ENCODE data around the gene PIGX.

PIGX gene

DNA sequence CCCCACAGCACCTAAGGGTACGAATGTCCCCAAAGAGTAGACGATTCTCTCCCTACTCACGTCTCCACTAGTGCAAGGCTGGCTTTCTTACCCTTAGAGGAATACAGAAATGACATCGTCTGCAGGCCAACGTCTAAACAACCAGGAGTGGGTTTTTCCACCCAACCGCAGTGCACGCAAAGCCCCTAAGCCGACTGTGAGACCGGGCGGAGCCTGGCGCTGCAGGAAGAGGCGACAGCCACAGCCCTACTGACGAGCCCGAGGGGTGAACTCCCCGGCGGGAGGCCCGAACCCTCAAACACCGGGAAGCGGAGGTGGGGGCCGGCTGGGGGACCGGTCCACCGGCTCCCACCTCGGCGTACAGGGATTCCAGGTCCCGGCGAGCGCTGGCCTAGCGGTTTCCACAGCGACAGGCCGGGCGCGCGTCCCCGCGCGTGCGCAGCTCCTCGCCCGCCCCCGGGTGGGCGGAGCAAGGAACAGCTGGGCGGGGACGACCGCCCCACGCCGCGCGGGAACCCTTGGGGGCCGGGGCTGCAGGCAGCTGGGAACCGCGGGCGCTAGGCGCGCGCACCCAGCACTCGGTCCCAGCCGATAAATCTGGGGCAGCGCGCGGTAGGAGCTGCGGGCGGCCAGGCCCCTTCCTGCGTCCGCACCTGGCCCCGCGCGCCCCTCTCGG lies at the start of gene PIGX, which contains the start of gene CEP19:
Gene PIGX, plus strand, starts transcription at position 540 of the 676 bp plus-strand sequence.
Gene CEP19, minus strand, starts transcription at position 413 of the 676 bp plus-strand sequence. CDS start 3,593 bp downstream, outside the sequence.
- DNase-seq (ENCODE audit: low read depth, low spot score), result no peak

DNA sequence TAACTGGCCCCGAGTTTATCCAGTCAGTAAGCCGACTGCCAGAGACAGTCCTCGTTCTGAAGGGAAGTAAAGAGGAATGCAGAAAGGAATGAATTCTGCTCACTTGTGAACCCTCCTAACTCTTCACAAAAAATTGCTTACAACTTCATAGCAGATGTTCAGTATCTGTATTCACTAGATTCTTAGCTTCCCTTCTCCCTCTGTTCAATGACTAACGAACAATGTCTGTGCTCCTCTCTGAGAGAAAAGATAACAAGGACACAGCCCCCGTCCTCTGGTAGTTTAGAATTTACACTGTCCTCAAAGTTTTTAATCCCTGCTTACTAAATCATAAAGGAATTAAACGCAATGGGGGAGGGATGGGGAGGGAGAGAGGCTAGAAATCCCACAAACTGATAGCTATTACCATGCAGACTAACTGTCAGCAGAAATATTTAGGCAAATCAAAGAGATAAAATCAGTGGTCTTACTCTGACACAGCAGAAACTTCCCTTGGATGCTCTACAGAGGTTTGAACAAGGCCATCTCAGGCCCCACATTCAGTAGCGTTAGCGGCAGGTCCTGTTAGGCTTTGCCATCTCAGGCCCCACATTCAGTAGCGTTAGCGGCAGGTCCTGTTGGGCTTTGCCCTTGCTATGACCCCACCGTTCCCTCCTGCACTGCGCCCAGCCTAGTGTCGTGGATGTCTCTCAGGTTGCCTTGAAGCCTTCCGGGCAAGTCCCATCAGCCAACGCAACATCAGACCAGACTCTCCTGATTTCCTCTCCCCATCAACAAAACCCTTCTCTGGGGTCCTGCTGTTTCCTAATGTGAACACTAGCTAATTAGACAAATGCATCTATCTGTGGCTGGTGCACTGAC lies 49.2 kb upstream of the PIGX start:
- H3K27ac ChIP-seq, result no peak overlapping the region
- no peak for DNase-seq (ENCODE audit: low read depth, low spot score)

More for the DNA sequence above, at the start of gene PIGX, which contains the start of gene CEP19:
- H3K27ac ChIP-seq, result peak within 1 kb of the TSS; percentile 69

- peak; percentile 76 for DNase-seq (ENCODE audit: low read depth, low spot score)
- H3K27ac ChIP-seq, result peak overlapping the region; percentile 51
Measured at GRCh38 chr3:196666001-196666867, 45.9 kb upstream of the PIGX start.

DNA sequence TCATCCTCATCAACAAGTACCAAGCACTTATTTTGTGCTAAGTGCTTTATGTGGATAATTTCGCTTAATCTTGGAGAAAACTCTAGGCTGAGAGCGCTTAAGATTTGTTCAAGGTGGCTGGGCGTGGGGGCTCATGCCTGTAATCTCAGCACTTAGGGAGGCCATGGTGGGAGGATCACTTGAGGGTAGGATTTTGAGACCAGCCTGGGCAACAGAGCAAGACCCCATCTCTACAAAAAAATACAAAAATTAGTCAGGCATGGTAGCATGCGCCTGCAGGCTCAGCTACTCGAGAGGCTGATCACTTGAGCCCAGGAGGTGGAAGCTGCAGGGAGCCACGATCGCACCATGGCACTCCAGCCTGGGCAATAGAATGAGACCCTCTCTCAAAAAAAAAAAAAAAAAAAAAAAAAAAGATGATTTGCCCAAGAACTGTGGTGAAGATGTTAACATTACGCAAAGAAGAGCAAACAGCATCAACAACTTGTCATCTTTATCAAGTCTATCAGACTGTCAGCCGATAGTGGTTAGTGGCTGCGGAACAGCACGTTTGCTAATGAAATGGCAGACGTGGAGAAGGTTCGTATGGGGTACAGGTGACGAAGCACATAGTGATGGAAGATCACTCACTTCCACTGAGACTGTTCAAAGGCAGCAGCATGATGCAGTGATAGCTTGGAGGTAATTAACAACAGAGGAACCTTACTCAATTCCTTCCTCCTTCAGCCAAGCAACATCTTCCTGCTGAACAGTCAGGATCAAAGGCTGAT lies 44.9 kb upstream of the PIGX start:
- DNase-seq (ENCODE audit: low read depth, low spot score), result no peak
- H3K27ac ChIP-seq, result no peak overlapping the region

DNA sequence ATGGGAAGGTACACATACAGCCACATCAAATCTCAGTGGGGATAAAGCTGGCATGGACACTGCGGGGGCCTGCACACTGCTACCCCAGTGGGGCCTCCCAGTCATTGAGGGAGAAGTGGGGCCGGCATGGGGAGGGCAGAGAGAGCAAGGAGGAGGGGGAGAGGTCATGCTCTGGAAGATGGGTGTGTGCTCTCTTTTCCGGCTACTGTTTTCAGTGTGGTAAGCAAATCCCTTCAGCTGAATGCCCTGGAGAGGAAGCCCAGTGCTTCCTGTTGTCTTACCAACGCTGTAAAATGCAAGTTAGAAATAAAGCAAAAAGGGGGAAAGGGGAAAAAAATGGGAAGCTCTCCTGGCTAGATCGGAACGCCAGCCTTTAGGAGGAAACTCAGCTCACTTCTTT lies 41.8 kb upstream of the PIGX start:
- DNase-seq (ENCODE audit: low read depth, low spot score), result no peak
- H3K27ac ChIP-seq, result no peak overlapping the region

GRCh38 chr3:196673632-196674031 lies 38.5 kb upstream of the PIGX start:
- no peak for DNase-seq (ENCODE audit: low read depth, low spot score)
- no peak overlapping the region for H3K27ac ChIP-seq

GRCh38 chr3:196677353-196677752 lies 34.8 kb upstream of the PIGX start:
- H3K27ac ChIP-seq, result no peak overlapping the region
- DNase-seq (ENCODE audit: low read depth, low spot score), result no peak

DNA sequence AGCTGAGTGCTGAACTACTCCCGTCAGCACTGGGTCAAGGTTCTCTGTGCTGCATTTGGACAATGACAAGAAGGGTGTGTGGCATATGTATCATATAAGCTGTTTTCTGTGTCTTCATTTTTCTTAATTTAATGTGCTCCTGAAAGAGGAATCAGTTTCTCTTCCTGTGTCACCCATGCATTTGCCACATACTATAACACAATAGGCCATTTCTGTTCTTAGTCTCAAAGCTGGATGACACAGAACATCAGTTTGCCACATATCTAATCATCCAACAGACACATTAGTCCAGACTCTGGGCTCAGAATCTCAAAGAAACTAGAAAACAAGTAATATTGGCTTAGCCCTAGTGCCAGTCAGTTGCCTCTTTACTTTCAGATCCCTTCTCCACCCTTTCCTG lies 34.2 kb upstream of the PIGX start:
- DNase-seq (ENCODE audit: low read depth, low spot score), result no peak
- H3K27ac ChIP-seq, result no peak overlapping the region

- no peak overlapping the region for H3K27ac ChIP-seq
- DNase-seq (ENCODE audit: low read depth, low spot score), result no peak
Measured at GRCh38 chr3:196684548-196685407, 27.4 kb upstream of the PIGX start.

DNA sequence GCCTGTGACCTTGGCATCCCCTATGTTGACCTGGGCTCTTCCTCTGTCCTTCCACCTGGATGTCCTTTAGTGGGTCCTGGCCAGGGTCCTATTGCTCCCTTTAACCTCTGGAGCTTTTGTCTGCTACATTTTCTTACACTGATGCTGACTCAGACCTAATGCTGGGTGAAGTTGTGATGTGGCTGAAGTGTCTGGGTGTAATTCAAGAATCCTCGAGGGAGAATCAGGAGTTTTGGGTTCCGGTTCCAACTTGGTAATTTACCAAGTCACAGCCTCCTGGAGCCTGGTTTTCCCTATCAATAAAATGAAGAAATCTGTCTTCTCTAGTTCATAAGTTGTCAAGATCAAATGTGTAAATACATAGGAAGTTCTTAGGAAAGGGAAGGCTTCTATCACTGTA lies 25.7 kb upstream of the PIGX start:
- no peak overlapping the region for H3K27ac ChIP-seq
- no peak for DNase-seq (ENCODE audit: low read depth, low spot score)

DNA sequence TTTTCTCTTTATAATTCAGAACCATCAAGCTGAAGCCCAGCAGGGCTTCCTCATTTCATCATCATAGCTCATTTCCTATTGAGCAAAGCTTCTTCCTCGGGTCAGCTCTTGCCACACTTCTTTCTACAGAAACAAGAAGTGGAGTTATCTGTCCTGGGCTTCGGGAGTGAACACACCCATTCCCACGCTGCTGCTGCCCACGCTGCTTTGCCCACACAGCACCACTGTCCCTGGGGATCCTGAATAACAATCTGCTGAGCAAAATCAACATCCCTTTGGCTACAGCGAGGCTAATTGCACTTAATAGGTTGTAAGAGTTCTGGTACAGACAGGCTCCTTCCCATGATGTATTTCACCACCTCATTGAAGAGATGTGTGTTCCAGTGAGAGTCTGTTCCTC lies 23.8 kb upstream of the PIGX start:
- H3K27ac ChIP-seq, result peak overlapping the region; percentile 44
- DNase-seq (ENCODE audit: low read depth, low spot score), result no peak

DNA sequence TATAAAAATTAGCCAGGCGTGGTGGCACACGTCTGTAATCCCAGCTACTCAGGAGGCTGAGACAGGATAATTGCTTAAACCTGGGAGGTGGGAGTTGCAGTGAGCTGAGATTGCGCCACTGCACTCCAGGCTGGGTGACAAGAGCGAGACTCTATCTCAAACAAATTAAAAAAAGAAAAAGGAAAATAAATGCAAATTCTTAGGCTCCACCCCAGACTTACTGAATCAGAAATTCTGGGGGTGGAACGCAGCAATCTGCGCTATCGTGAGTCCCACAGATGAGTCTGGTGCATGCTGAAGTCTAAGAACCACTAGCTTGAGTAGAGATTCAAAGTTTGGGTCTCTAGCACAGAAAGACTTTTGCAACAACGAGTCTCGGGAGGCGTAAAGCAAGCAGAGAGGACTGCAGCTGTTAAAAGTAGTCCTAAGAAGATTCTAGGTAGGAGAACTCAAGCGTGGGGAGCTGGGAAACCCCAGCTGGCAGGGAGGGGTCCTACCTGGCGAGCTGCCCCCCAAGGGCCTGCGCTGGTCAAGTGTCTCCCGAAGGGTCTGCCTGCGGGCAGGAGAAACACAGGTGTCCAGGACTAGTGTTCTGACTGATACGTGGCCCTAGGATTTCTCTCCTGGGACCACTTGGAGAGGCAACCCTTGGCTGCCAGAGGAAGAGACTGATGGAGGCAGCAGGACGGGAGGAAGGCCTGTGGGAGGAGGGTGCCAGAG lies 22.1 kb upstream of the PIGX start:
- H3K27ac ChIP-seq, result no peak overlapping the region
- no peak for DNase-seq (ENCODE audit: low read depth, low spot score)

DNA sequence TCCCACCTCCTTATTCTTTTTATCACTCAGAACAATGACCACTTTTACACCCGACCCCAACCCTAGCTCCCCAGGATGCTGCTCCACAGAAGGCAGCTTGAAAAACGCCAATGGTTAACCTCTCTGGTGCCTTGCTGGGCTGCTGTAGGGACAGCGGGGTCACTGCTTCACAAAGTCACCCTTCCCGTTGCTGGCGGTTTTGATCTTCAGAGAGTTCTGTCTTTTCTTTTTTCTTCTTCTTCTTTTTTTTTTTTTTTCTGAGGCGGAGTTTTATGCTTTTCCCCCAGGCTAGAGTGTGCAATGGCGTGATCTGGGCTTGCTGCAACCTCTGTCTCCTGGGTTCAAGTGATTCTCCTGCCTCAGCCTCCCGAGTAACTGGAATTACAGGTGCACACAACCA lies 20.8 kb upstream of the PIGX start:
- no peak for DNase-seq (ENCODE audit: low read depth, low spot score)
- H3K27ac ChIP-seq, result no peak overlapping the region

DNA sequence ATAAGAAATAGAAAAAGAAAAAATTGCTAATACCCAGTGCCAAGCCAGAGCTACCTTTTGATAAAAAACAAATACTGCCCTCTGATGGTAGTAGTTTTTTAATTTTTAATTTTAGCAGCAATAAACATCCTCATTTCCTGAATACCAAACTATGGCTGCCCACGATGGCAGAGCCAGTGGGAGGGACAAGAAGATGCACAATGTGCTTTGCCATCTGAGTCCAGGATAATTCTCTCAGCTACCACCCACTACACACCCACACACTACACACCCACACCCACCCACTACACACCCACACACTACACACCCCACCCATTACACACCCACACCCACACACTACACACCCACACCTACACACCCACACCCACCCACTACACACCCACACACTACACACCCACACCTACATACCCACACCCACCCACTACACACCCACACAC lies 18.0 kb upstream of the PIGX start:
- DNase-seq (ENCODE audit: low read depth, low spot score), result no peak
- H3K27ac ChIP-seq, result no peak overlapping the region

DNA sequence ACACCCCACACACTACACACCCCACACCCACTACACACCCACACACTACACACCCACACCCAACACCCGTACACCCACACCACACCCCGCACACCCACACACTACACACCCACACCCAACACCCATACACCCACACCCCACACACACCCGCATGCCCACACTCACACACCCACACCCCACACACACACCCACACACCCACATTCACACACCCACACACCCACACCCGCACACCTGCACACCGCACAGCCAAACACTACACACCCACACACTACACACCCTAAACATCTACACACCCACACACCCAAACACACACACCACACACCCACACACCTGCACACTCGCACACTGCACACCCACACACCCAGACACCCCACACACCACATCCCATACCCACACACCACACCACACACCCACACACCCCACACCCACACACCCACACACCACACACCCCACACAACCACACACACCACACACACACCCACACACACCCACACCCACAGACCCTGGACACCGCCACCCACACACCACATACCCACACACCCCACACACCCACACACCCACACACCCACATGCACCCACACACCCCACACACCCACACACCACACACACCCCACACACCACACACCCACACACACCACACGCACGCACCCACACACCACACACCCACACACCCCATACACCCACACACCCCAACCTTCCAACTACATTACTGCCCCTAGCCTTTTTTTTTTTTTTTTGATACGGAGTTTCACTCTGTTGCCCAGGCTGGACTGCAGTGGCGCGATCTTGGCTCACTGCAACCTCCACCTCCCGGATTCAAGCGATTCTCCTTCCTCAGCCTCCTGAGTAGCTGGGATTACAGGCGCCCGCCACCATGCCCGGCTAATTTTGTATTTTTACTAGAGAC lies 17.0 kb upstream of the PIGX start:
- no peak for DNase-seq (ENCODE audit: low read depth, low spot score)

GRCh38 chr3:196695849-196696226 lies 16.3 kb upstream of the PIGX start:
- H3K27ac ChIP-seq, result no peak overlapping the region
- no peak for DNase-seq (ENCODE audit: low read depth, low spot score)

More for the DNA sequence above, 17.0 kb upstream of the PIGX start:
- no peak overlapping the region for H3K27ac ChIP-seq

GRCh38 chr3:196697270-196697669 lies 14.9 kb upstream of the PIGX start:
- DNase-seq (ENCODE audit: low read depth, low spot score), result no peak
- no peak overlapping the region for H3K27ac ChIP-seq
